ENCODE results near the gene ABL2. TPM values are rescaled to one million over a fixed set of nuclear protein-coding genes. Genes with fewer than 3 reads are reported as not detected.

ABL2 gene
- total RNA-seq, 3 donors from 2014 or later (not counting 1 experiment from before 2014, with no cell fraction given): 11.1 to 16.3 (median 12.9) TPM

DNA sequence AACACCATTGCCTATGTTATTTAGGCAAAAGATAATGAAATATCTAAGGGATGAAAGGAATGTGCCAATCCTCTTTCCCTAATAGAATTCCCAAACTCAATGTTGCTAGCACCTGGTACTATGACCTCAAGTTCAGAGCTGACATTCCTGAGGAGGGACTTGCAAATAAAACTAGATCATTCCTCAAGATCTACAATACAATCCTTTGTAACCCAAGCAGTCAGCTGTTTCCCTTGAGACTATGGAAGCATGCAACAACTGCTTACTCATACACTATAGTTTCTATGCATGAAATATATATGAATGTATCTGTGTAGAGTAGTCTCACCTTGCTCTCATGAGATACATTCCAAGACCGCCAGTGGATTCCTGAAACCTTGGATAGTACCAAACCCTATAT, 65.0 kb downstream of the ABL2 start:
- TF ChIP-seq CTCF (IDR thresholded peaks at IDR 0.05): no peak
- Histone ChIP-seq H3K4me3 (ENCODE audit: low read length) (no peak overlapping the region), H3K27ac (ENCODE audit: low read length) (no peak overlapping the region), H3K36me3 (ENCODE audit: control insufficient read depth, insufficient read depth, low read length) (no peaks in the 10 kb centered on the region), H3K4me1 (ENCODE audit: control insufficient read depth, insufficient read depth, low read length) (no peaks in the 10 kb centered on the region), H3K9me3 (ENCODE audit: control insufficient read depth, insufficient read depth, low read length) (no peaks in the 10 kb centered on the region), H3K27me3 (ENCODE audit: control insufficient read depth, insufficient read depth, low read length) (no peaks in the 10 kb centered on the region)
- H3K27me3 Mint-ChIP-seq (ENCODE audit: low read depth in 2 of 2): no peaks in the 10 kb centered on the region
- ATAC-seq: no peak
- H3K36me3 Mint-ChIP-seq: no peaks in the 10 kb centered on the region
- no peaks in the 10 kb centered on the region for H3K9me3 Mint-ChIP-seq
- peaks cover 5 to 11% of the 10 kb centered on the region in 2 donors for H3K4me1 Mint-ChIP-seq
- no peak overlapping the region for H3K27ac Mint-ChIP-seq
- H3K4me3 Mint-ChIP-seq: no peak overlapping the region
- DNase-seq: no peak
- WGBS (ENCODE audit: insufficient coverage): no CpG with 5 or more reads among the region's 1 CpG
- intact Hi-C loops (cut with micrococcal nuclease): no loop called here

- Histone ChIP-seq H3K27ac (ENCODE audit: low read length) (no peak overlapping the region), H3K4me3 (ENCODE audit: low read length) (no peak overlapping the region), H3K4me1 (ENCODE audit: control insufficient read depth, insufficient read depth, low read length) (no peaks in the 10 kb centered on the region), H3K27me3 (ENCODE audit: control insufficient read depth, insufficient read depth, low read length) (no peaks in the 10 kb centered on the region), H3K36me3 (ENCODE audit: control insufficient read depth, insufficient read depth, low read length) (no peaks in the 10 kb centered on the region), H3K9me3 (ENCODE audit: control insufficient read depth, insufficient read depth, low read length) (no peaks in the 10 kb centered on the region)
- no peaks in the 10 kb centered on the region for H3K27me3 Mint-ChIP-seq (ENCODE audit: low read depth in 2 of 2)
- H3K36me3 Mint-ChIP-seq: no peaks in the 10 kb centered on the region
- no peak for ATAC-seq
- no peak for TF ChIP-seq CTCF (IDR thresholded peaks at IDR 0.05)
- no peak overlapping the region for H3K4me3 Mint-ChIP-seq
- no peak overlapping the region for H3K27ac Mint-ChIP-seq
- WGBS (ENCODE audit: insufficient coverage): 97% methylated on average over 5 of the region's 6 CpGs
- H3K9me3 Mint-ChIP-seq: no peaks in the 10 kb centered on the region
- no peak for DNase-seq
- intact Hi-C loops (cut with micrococcal nuclease): no loop called here
- H3K4me1 Mint-ChIP-seq: peaks cover 14 to 22% of the 10 kb centered on the region in 2 donors
Observed at GRCh38 chr1:179156708-179157107, 72.8 kb downstream of the ABL2 start.

GRCh38 chr1:179156026-179156425, 73.5 kb downstream of the ABL2 start:
- Mint-ChIP-seq H3K27me3 (ENCODE audit: low read depth in 2 of 2) (no peaks in the 10 kb centered on the region), H3K36me3 (no peaks in the 10 kb centered on the region), H3K4me3 (no peak overlapping the region), H3K9me3 (no peaks in the 10 kb centered on the region), H3K4me1 (peaks cover 17 to 23% of the 10 kb centered on the region in 2 donors), H3K27ac (no peak overlapping the region)
- H3K27me3 ChIP-seq (ENCODE audit: control insufficient read depth, insufficient read depth, low read length): no peaks in the 10 kb centered on the region
- H3K4me1 ChIP-seq (ENCODE audit: control insufficient read depth, insufficient read depth, low read length): no peaks in the 10 kb centered on the region
- no CpG with 5 or more reads among the region's 1 CpG for WGBS (ENCODE audit: insufficient coverage)
- no peaks in the 10 kb centered on the region for H3K9me3 ChIP-seq (ENCODE audit: control insufficient read depth, insufficient read depth, low read length)
- H3K4me3 ChIP-seq (ENCODE audit: low read length): no peak overlapping the region
- intact Hi-C loops (cut with micrococcal nuclease): no loop called here
- TF ChIP-seq CTCF (IDR thresholded peaks at IDR 0.05): no peak
- no peak overlapping the region for H3K27ac ChIP-seq (ENCODE audit: low read length)
- no peaks in the 10 kb centered on the region for H3K36me3 ChIP-seq (ENCODE audit: control insufficient read depth, insufficient read depth, low read length)
- no peak for DNase-seq
- no peak for ATAC-seq

- ATAC-seq: no peak
- no peak for DNase-seq
- WGBS (ENCODE audit: insufficient coverage): 100% methylated on average over 3 of the region's 3 CpGs
- H3K4me1 ChIP-seq (ENCODE audit: control insufficient read depth, insufficient read depth, low read length): no peaks in the 10 kb centered on the region
- no peak for TF ChIP-seq CTCF (IDR thresholded peaks at IDR 0.05)
- H3K4me3 ChIP-seq (ENCODE audit: low read length): no peak overlapping the region
- H3K27ac ChIP-seq (ENCODE audit: low read length): no peak overlapping the region
- Mint-ChIP-seq H3K4me3 (no peak overlapping the region), H3K27me3 (ENCODE audit: low read depth in 2 of 2) (no peaks in the 10 kb centered on the region), H3K27ac (no peak overlapping the region), H3K4me1 (peaks cover 18 to 23% of the 10 kb centered on the region in 2 donors), H3K9me3 (no peaks in the 10 kb centered on the region), H3K36me3 (no peaks in the 10 kb centered on the region)
- H3K27me3 ChIP-seq (ENCODE audit: control insufficient read depth, insufficient read depth, low read length): no peaks in the 10 kb centered on the region
- H3K9me3 ChIP-seq (ENCODE audit: control insufficient read depth, insufficient read depth, low read length): no peaks in the 10 kb centered on the region
- intact Hi-C loops (cut with micrococcal nuclease): no loop called here
- H3K36me3 ChIP-seq (ENCODE audit: control insufficient read depth, insufficient read depth, low read length): no peaks in the 10 kb centered on the region
Observed at GRCh38 chr1:179155615-179156014, 73.9 kb downstream of the ABL2 start.

Measured in natural killer cell (primary cell).